ACC112 (cell line): Measurements from ENCODE around the gene MALRD1.
"Not testable (repeated sequence)": the region's sequence is repeated elsewhere in the genome, so short reads cannot be mapped to it uniquely, and the experiment has no call there.

Experiments
- H2AFZ ChIP-seq: fragments of 200-600 bp; sonication (generic); one replicate; pipeline ENCODE4 v1.6.0; 2017; ENCODE audit warnings: antibody characterized with exemption, low read length; ENCODE audit not compliant: unreplicated experiment
- H3K27ac ChIP-seq: fragments of 200-600 bp; sonication (generic); 2 replicates; pipeline ENCODE4 v1.5.1; 2014; ENCODE audit warnings: low read depth, mild to moderate bottlenecking, antibody characterized with exemption, low read length, moderate library complexity
- H3K27me3 ChIP-seq: fragments of 200-600 bp; sonication (generic); 2 replicates; pipeline ENCODE4 v1.6.1; 2014; ENCODE audit warnings: mild to moderate bottlenecking, antibody characterized with exemption, low read length, moderate library complexity, mixed read lengths; ENCODE audit not compliant: insufficient read depth
- H3K36me3 ChIP-seq: fragments of 200-600 bp; sonication (generic); 2 replicates; pipeline ENCODE4 v1.6.1; 2016; ENCODE audit warnings: mild to moderate bottlenecking, antibody characterized with exemption, low read length, moderate library complexity, mixed read lengths; ENCODE audit not compliant: insufficient read depth
- H3K4me1 ChIP-seq: fragments of 200-600 bp; sonication (generic); one replicate; pipeline ENCODE4 v1.6.1; 2016; ENCODE audit warnings: low read length, mixed read lengths; ENCODE audit not compliant: insufficient read depth, unreplicated experiment, control insufficient read depth
- H3K4me3 ChIP-seq: fragments of 200-600 bp; sonication (generic); 2 replicates; pipeline ENCODE4 v1.5.1; 2014; ENCODE audit warnings: mild to moderate bottlenecking, low read depth, low read length
- H3K79me2 ChIP-seq: fragments of 200-600 bp; sonication (generic); one replicate; pipeline ENCODE4 v1.6.0; 2016; ENCODE audit warnings: low read length; ENCODE audit not compliant: control insufficient read depth, unreplicated experiment, insufficient read depth

The MALRD1 gene

DNA sequence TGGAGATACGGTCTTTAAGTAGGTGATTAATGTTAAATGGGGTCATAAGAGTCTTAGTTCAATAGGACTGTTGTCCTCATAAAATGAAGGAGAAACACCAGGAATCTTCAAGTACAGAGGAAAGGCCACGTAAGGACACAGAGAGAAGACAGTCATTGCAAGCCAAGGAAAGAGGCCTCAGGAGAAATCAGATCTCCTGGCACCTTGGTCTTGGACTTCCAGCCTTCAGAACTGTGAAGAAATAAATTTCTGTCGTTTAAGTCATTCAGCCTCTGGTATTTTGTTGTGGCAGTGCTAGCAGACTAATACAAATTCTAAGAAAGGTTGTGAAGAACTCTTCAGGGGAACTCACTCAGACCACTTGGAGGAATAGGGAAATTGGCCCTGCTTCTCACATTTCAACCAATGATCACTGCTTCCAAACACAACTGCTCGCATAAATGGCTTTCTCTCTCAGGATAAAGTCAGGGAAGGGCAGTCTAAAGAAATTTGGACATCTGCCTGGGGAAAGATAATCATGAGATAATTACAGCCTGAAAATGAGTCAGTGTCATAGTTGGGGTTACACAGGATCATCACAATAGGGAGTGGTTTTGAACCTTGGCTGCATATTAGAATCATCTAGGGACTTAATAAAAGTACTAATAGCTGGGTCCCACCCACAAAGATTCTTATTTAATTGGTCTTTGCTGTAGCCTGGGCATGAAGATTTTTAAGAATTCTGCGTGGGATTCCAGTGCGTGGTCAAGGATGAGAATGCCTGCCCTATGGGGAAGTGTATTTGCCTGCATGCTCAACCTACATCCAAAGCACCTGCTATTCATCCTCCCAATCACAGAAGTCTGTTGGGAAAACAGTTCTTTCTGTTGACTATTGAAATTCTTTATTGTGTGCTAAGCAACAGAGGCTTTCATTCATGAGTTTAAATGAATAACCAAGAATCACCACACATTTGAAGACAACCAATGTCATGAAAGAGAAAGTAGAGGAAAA lies 457.0 kb downstream of the MALRD1 start:
- Histone ChIP-seq H3K27me3 (no peaks in the 10 kb centered on the region), H3K4me1 (no peaks in the 10 kb centered on the region), H3K27ac (no peak overlapping the region), H3K36me3 (no peaks in the 10 kb centered on the region), H3K79me2 (no peaks in the 10 kb centered on the region), H2AFZ (no peak overlapping the region), H3K4me3 (no peak overlapping the region)

DNA sequence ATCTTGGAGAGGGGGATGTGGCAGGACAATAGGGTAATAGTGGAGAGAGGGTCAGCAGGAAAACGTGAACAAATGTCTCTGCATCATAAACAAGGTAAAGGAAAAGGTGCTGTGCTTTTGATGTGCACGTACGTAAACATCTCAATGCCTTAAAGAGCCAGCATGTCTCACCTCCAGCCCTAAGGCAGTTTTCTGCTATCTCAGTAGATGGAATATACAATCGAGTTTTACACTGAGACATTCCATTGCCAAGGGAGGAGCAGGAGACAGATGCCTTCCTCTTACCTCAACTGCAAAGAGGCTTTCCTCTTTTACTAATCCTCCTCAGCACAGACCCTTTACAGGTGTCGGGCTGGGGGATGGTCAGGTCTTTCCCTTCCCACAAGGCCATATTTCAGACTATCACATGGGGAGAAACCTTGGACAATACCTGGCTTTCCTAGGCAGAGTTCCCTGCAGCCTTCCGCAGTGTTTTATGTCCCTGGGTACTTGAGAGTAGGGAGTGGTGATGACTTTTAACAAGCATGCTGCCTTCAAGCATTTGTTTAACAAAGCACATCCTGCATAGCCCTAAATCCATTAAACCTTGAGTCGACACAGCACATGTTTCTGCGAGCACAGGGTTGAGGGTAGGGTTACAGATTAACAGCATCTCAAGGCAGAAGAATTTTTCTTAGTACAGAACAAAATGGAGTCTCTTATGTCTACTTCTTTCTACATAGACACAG lies 461.6 kb downstream of the MALRD1 start:
- not testable (repeated sequence) for H3K36me3 ChIP-seq, H3K4me3 ChIP-seq, H3K27me3 ChIP-seq, H3K4me1 ChIP-seq, H3K79me2 ChIP-seq, H2AFZ ChIP-seq, H3K27ac ChIP-seq

DNA sequence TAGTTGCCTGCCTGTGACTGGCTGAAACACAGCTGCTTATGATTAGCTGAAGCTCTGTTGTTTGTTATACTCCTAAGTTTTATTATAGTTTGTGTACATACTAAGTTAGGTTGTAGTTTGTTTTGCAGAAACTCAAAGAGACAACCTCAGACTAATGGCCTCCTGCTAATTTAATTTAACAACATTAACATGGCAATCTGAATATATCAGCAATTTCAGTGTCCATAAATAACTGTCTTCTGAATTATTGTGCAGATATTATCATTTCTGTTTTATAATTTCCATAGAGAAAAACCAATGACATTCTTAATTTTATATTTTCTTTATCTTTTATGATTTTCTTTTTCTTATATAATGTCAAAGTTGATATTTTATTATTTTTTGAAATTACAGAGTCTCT lies 469.5 kb downstream of the MALRD1 start:
- Histone ChIP-seq H3K27ac (no peak overlapping the region), H3K4me1 (no peaks in the 10 kb centered on the region), H3K27me3 (no peaks in the 10 kb centered on the region), H2AFZ (no peak overlapping the region), H3K4me3 (no peak overlapping the region), H3K36me3 (no peaks in the 10 kb centered on the region), H3K79me2 (no peaks in the 10 kb centered on the region)

DNA sequence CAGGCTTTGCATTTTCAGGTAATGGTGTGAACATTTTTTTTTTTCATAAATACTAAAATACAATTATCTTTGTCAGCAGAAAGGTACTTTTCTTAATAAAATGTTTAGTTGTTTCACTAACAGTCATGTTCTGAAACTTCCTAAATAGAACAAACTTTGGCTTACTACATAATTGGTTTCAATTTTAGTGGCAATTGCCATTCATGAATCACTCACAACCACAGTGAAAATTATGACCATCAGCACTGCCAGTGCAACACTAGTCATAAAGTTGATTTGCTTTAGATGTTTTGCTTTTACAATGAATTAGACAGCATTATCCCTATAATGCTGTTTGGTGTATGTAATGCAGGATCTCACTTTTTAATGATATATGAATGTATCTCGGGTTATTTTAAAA lies 470.0 kb downstream of the MALRD1 start:
- Histone ChIP-seq H3K36me3 (no peaks in the 10 kb centered on the region), H3K4me1 (no peaks in the 10 kb centered on the region), H3K27ac (no peak overlapping the region), H3K79me2 (no peaks in the 10 kb centered on the region), H3K4me3 (no peak overlapping the region), H3K27me3 (no peaks in the 10 kb centered on the region), H2AFZ (no peak overlapping the region)

DNA sequence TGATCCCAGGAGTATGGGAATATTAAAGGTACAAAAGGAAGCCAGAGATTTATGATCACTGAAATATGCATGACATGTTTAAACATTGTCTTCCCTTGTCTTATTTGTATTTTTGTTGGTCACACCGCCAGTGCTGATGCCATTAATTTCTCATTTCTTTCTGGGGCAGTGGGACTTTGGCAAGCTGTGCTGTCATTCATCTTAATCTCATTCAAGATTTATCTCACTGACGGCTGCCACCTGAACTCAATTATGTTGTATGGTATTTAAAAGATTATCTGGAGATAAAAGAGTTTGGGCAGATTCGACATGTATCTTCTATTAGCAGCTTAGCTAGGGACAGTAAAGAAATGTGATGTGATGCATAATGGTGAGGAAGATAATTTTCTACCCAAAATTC lies 482.7 kb downstream of the MALRD1 start:
- Histone ChIP-seq H3K4me3 (no peak overlapping the region), H3K27ac (no peak overlapping the region), H3K27me3 (no peaks in the 10 kb centered on the region), H2AFZ (no peak overlapping the region), H3K36me3 (no peaks in the 10 kb centered on the region), H3K79me2 (no peaks in the 10 kb centered on the region), H3K4me1 (no peaks in the 10 kb centered on the region)

DNA sequence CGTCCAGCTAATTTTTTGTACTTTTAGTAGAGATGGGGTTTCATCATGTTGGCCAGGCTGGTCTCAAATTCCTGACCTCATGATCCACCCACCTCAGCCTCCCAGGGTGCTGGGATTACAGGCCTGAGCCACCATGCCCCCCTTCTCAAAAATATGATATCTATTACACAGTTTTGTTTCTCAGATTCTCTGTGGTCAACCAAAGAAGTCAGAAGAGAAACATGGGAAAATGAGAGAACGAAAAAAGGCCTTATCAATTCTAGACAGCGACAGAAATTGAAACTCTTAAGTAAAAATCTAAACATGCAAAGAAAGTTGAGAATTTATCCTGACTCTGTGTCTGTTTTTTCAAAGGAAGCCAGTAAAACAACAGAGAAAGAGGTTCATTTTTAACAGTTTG lies 483.8 kb downstream of the MALRD1 start:
- H3K4me1 ChIP-seq: no peaks in the 10 kb centered on the region
- no peak overlapping the region for H2AFZ ChIP-seq
- no peaks in the 10 kb centered on the region for H3K27me3 ChIP-seq
- H3K36me3 ChIP-seq: no peaks in the 10 kb centered on the region
- H3K79me2 ChIP-seq: no peaks in the 10 kb centered on the region
- H3K4me3 ChIP-seq: no peak overlapping the region
- H3K27ac ChIP-seq: no peak overlapping the region

DNA sequence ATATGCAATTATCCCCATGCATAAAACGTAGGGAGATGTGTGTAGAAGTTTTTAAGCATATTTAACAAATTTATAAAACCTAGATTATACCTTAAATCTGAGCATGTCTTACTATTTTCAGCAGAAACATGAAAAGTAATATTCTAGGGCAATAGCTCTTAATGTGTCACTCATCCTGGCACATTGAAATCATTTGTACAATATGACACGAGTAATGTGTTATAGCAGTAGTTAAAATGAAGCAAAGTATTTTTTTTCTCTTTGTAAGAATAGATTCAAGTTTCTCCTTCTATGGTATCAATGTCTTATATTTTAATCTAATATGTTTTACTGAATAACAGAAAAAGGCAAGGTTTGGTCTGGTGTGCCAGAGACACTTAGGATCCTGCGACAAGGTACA lies 492.7 kb downstream of the MALRD1 start:
- Histone ChIP-seq H3K79me2 (no peaks in the 10 kb centered on the region), H3K4me1 (no peaks in the 10 kb centered on the region), H3K36me3 (no peaks in the 10 kb centered on the region), H2AFZ (no peak overlapping the region), H3K27ac (no peak overlapping the region), H3K4me3 (no peak overlapping the region), H3K27me3 (no peaks in the 10 kb centered on the region)

DNA sequence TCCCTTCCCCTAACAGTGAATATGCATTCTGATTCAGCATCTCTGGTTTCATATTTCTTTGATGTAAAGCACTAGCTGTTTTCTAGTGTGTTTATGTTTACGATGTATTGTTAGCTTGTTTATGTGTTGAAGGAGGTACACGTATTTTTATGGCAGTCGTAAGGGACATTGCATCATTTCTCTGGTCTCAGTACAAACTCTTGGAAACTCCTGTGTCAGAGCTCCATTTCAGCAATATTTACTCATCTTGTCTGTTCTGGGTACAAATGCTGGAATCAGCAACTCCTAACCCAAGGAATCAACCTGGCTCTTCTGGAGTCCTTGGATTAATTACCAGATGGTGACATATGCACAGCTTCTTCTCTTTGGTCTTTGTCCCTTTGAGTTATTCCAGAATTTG lies 497.6 kb downstream of the MALRD1 start:
- Histone ChIP-seq H3K27ac (no peak overlapping the region), H2AFZ (no peak overlapping the region), H3K4me3 (no peak overlapping the region), H3K36me3 (no peaks in the 10 kb centered on the region), H3K27me3 (no peaks in the 10 kb centered on the region), H3K4me1 (no peaks in the 10 kb centered on the region), H3K79me2 (no peaks in the 10 kb centered on the region)

DNA sequence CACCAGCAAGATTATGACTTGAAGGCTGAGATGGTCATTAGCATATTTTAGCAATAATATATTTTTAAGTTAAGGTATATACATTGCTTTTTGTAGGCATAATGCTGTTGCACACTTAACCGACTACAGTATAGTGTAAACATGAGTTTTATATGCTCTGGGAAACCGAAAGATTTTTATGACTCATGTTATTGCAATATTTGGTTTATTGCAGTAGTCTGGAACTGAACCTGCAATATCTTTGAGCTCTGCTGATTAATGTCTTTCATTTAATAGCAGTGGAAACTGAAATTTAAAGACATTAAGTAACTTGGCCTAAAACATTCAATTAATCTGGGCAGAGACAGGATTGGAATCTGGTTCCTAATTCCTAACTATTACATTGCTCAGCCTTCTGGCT lies 500.9 kb downstream of the MALRD1 start:
- Histone ChIP-seq H2AFZ (no peak overlapping the region), H3K4me3 (no peak overlapping the region), H3K27me3 (no peaks in the 10 kb centered on the region), H3K27ac (no peak overlapping the region), H3K4me1 (no peaks in the 10 kb centered on the region), H3K36me3 (no peaks in the 10 kb centered on the region), H3K79me2 (no peaks in the 10 kb centered on the region)

DNA sequence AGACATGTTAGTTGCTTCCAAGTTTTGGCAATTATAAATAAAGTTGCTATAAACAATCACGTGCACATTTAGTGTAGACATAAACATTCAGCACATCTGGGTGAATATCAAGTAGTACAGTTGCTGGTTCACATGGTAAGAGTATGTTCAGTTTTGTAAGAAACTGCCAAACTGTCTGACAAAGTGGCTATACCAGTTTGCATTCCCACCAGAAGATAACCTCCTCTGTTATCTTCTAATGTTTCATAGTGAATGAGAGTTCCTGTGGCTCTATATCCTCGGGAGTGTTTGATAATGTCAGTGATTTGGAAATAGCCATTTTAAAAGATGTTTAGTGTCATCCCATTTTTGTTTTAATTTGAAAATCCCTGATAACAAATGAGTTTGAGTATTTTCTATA lies 508.1 kb downstream of the MALRD1 start:
- H3K36me3 ChIP-seq: no peaks in the 10 kb centered on the region
- H2AFZ ChIP-seq: no peak overlapping the region
- no peak overlapping the region for H3K27ac ChIP-seq
- 0 out of 2 replicates have a peak, but pooled peaks cover 2% of the 10 kb centered on the region for H3K27me3 ChIP-seq
- no peak overlapping the region for H3K4me3 ChIP-seq
- no peaks in the 10 kb centered on the region for H3K4me1 ChIP-seq
- no peaks in the 10 kb centered on the region for H3K79me2 ChIP-seq

DNA sequence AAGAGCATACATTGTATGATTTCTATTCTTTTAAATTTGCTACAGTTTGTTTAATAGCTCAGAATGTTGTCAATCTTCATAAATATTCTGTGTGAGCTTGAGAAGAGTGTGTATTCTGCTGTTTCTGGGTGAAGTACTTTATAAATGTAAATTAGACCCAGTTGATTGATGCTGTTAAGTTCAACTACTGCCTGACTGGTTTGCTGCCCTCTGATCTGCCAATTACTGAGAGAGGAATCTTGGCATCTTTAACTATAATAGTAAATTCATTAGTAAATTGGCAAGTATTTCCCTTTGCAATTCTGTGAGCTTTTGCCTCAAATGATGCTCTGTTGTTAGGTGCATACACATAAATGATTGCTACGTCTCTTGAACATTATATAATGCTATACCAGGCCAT lies 512.6 kb downstream of the MALRD1 start:
- no peaks in the 10 kb centered on the region for H3K79me2 ChIP-seq
- no peaks in the 10 kb centered on the region for H3K27me3 ChIP-seq
- no peak overlapping the region for H3K4me3 ChIP-seq
- H2AFZ ChIP-seq: no peak overlapping the region
- no peak overlapping the region for H3K27ac ChIP-seq
- no peaks in the 10 kb centered on the region for H3K36me3 ChIP-seq
- no peaks in the 10 kb centered on the region for H3K4me1 ChIP-seq
